Activated CD4-positive, alpha-beta T cell treated with anti-CD3 and anti-CD28 coated beads, Interleukin-2, amount 10 ng/mL, durations not matched to agents 7 days and 5 days (primary cell): Measurements from ENCODE around the gene NBPF1. TPM values are rescaled to one million over a fixed set of nuclear protein-coding genes. Genes with fewer than 3 reads are reported as not detected.
"Not testable (repeated sequence)": the region's sequence is repeated elsewhere in the genome, so short reads cannot be mapped to it uniquely, and the experiment has no call there.

Experiments
- CTCF ChIA-PET: fragments of 350-600 bp; sonication (Branson Sonifier 250); formaldehyde crosslinking; loops from one replicate; lab custom pipeline; 2021; ENCODE audit warnings: antibody characterized with exemption; lab: Charles Lee
- POLR2A ChIA-PET: fragments of 350-600 bp; sonication (Branson Sonifier 250); formaldehyde crosslinking; loops from one replicate; lab custom pipeline; 2021; ENCODE audit warnings: antibody characterized with exemption; lab: Charles Lee
- DNase-seq: peaks from one replicate; pipeline ENCODE4 v3.0.0-alpha.2; 2020
- H3K27ac Mint-ChIP-seq: one replicate; pipeline ENCODE4 v1.8.0; 2021; ENCODE audit warnings: mild to moderate bottlenecking, moderate library complexity, mixed read lengths
- H3K27me3 Mint-ChIP-seq: one replicate; pipeline ENCODE4 v1.8.0; 2021; ENCODE audit warnings: mixed read lengths
- H3K36me3 Mint-ChIP-seq: one replicate; pipeline ENCODE4 v1.8.0; 2021; ENCODE audit warnings: low read depth, mixed read lengths
- H3K4me1 Mint-ChIP-seq: one replicate; pipeline ENCODE4 v1.8.0; 2021; ENCODE audit warnings: mixed read lengths
- H3K4me3 Mint-ChIP-seq: one replicate; pipeline ENCODE4 v1.8.0; 2021; ENCODE audit warnings: mild to moderate bottlenecking, moderate library complexity, mixed read lengths
- H3K9me3 Mint-ChIP-seq: one replicate; pipeline ENCODE4 v1.8.0; 2021; ENCODE audit warnings: mixed read lengths
- total RNA-seq, 2 experiments: library from RNA; stranded (reverse); gene quantifications; one replicate each; pipeline ENCODE4 v1.2.3, GENCODE V29; 2021

Gene NBPF1
- total RNA-seq, 2 experiments from 2014 or later, result 6.7 to 7.7 TPM

- POLR2A ChIA-PET, H3K27ac Mint-ChIP-seq, H3K4me3 Mint-ChIP-seq, H3K9me3 Mint-ChIP-seq, H3K27me3 Mint-ChIP-seq, H3K4me1 Mint-ChIP-seq: not testable (repeated sequence)
- CTCF ChIA-PET, result interaction anchor here (1.6 to 2.2 kb wide), 2 partner anchors 12 kb away, joined by 4 to 6 read pairs; no protein-coding TSS in a partner anchor
- DNase-seq, result peak; percentile 6
- H3K36me3 Mint-ChIP-seq, result peaks cover 22% of the 10 kb centered on the region
Observed at GRCh38 chr1:16636551-16637195, 23.3 kb upstream of the NBPF1 start.

DNA sequence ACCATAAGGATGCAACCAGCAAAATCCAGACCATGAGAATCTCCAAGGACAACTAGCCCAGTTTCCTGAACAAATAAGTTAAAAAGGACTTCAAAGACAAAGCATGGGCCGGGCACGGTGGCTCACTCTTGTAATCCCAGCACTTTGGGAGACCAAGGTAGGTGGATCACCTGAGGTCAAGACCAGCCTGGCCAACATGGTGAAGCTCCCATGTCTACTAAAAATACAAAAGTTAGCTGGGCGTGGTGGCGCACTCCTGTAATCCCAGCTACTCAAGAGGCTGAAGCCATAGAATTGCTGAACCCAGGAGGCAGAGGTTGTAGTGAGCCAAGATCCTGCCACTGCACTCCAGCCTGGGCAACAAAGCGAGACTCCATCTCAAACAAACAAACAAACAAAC is 22.6 kb upstream of the NBPF1 start:
- CTCF ChIA-PET, result interaction anchor here (0.7 to 1.6 kb wide), 5 partner anchors 10 to 69 kb away, joined by 3 to 4 read pairs (median 3); no protein-coding TSS in a partner anchor
- H3K27ac Mint-ChIP-seq, POLR2A ChIA-PET: not testable (repeated sequence)

GRCh38 chr1:16633540-16634282 is 20.3 kb upstream of the NBPF1 start:
- DNase-seq, result peak; percentile 6
- CTCF ChIA-PET, result interaction anchor here (0.9 to 1.5 kb wide), 3 partner anchors 9 to 11 kb away, joined by 3 to 4 read pairs (median 3); no protein-coding TSS in a partner anchor
- H3K27ac Mint-ChIP-seq, H3K4me3 Mint-ChIP-seq, H3K9me3 Mint-ChIP-seq, H3K4me1 Mint-ChIP-seq, POLR2A ChIA-PET, H3K27me3 Mint-ChIP-seq: not testable (repeated sequence)
- peaks cover 40% of the 10 kb centered on the region for H3K36me3 Mint-ChIP-seq

More for the DNA sequence above, 22.6 kb upstream of the NBPF1 start:
- peak; percentile 7 for DNase-seq
- not testable (repeated sequence) for H3K9me3 Mint-ChIP-seq, H3K4me1 Mint-ChIP-seq, H3K4me3 Mint-ChIP-seq, H3K27me3 Mint-ChIP-seq
- H3K36me3 Mint-ChIP-seq, result peaks cover 25% of the 10 kb centered on the region

- POLR2A ChIA-PET, H3K27ac Mint-ChIP-seq, H3K4me3 Mint-ChIP-seq, H3K9me3 Mint-ChIP-seq, H3K4me1 Mint-ChIP-seq, H3K27me3 Mint-ChIP-seq: not testable (repeated sequence)
- CTCF ChIA-PET, result interaction anchor here (0.9 to 1.5 kb wide), 2 partner anchors 8 to 30 kb away, joined by 3 to 4 read pairs; no protein-coding TSS in a partner anchor
- peak; percentile 8 for DNase-seq
- H3K36me3 Mint-ChIP-seq, result peaks cover 53% of the 10 kb centered on the region
Observed at GRCh38 chr1:16632044-16632850, 18.9 kb upstream of the NBPF1 start.

GRCh38 chr1:16631248-16632043 is 18.1 kb upstream of the NBPF1 start:
- ChIA-PET POLR2A (no interaction called here), CTCF (interaction anchor here (0.8 to 1.6 kb wide), 2 partner anchors 9 to 27 kb away, joined by 3 to 5 read pairs; no protein-coding TSS in a partner anchor)
- DNase-seq, result peak; percentile 17
- peaks cover 56% of the 10 kb centered on the region for H3K36me3 Mint-ChIP-seq
- peaks cover 4% of the 10 kb centered on the region for H3K4me1 Mint-ChIP-seq
- no peaks in the 10 kb centered on the region for H3K9me3 Mint-ChIP-seq
- no peak overlapping the region for H3K27ac Mint-ChIP-seq
- no peak overlapping the region for H3K4me3 Mint-ChIP-seq
- H3K27me3 Mint-ChIP-seq, result no peaks in the 10 kb centered on the region

DNA sequence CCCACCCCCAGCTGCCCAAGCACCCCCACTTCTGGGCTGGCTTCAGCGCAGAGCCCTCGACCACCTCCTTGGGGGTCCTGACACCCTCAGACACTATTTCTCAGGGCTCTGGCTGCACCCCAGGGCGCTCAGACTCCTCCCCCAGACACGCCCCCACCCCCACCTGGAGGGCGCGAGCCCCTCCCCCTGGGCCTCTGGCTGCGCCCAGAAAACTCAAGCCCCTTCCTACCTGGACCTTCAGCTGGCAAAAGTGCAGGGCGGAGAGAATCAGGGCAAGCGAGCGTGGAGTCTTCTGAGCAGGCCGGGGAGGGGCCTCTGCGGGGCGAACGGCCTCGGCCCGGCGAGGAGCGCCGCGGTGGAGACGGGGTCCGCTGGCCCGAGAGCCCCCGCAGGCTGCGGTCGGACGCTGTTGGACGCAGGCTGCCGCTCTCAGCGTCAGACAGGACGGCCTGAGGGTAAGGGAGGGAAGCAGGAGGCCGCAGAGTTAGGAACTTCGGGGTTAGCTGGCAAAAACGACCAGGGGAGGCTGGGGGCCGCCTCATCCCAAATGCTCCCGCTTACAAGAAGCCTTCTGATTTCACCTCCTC is 17.4 kb upstream of the NBPF1 start:
- peaks cover 62% of the 10 kb centered on the region for H3K36me3 Mint-ChIP-seq
- no peaks in the 10 kb centered on the region for H3K9me3 Mint-ChIP-seq
- no peak overlapping the region for H3K27ac Mint-ChIP-seq
- H3K4me1 Mint-ChIP-seq, result peaks cover 4% of the 10 kb centered on the region
- ChIA-PET POLR2A (no interaction called here), CTCF (interaction anchor here (0.6 to 1.6 kb wide), 3 partner anchors 10 to 1512 kb away, joined by 3 to 5 read pairs (median 4); no protein-coding TSS in a partner anchor)
- peak; percentile 10 for DNase-seq
- H3K27me3 Mint-ChIP-seq, result no peaks in the 10 kb centered on the region
- no peak overlapping the region for H3K4me3 Mint-ChIP-seq

GRCh38 chr1:16629916-16630530 is 16.7 kb upstream of the NBPF1 start:
- not testable (repeated sequence) for H3K4me3 Mint-ChIP-seq, H3K4me1 Mint-ChIP-seq, H3K27me3 Mint-ChIP-seq, H3K27ac Mint-ChIP-seq, H3K9me3 Mint-ChIP-seq, DNase-seq
- ChIA-PET CTCF (interaction anchor here (0.6 to 1.6 kb wide), 3 partner anchors 9 to 1511 kb away, joined by 4 to 5 read pairs (median 4); no protein-coding TSS in a partner anchor), POLR2A (interaction anchor here (0.6 kb wide), 1 partner anchor 1887 kb away, joined by 3 read pairs; no protein-coding TSS in a partner anchor)
- H3K36me3 Mint-ChIP-seq, result peaks cover 62% of the 10 kb centered on the region

GRCh38 chr1:16628361-16629111 is 15.2 kb upstream of the NBPF1 start:
- no peak overlapping the region for H3K27ac Mint-ChIP-seq

GRCh38 chr1:16626409-16626983 is 13.1 kb upstream of the NBPF1 start:
- H3K4me3 Mint-ChIP-seq, H3K27ac Mint-ChIP-seq, H3K27me3 Mint-ChIP-seq, H3K9me3 Mint-ChIP-seq, H3K4me1 Mint-ChIP-seq, DNase-seq: not testable (repeated sequence)
- ChIA-PET POLR2A (interaction anchor here (0.7 kb wide), 1 partner anchor 14 kb away, joined by 3 read pairs; no protein-coding TSS in a partner anchor), CTCF (interaction anchor here (0.6 to 2.8 kb wide), 6 partner anchors 11 to 315 kb away, joined by 3 to 33 read pairs (median 3); partner anchors contain the start of gene NBPF1)
- H3K36me3 Mint-ChIP-seq, result peaks cover 40% of the 10 kb centered on the region

More at GRCh38 chr1:16628361-16629111, 15.2 kb upstream of the NBPF1 start:
- CTCF ChIA-PET, result interaction anchor here (1.1 to 1.5 kb wide), 2 partner anchors 8 to 12 kb away, joined by 4 read pairs; no protein-coding TSS in a partner anchor
- Mint-ChIP-seq H3K9me3 (no peaks in the 10 kb centered on the region), H3K4me1 (peaks cover 4% of the 10 kb centered on the region), H3K27me3 (no peaks in the 10 kb centered on the region), H3K36me3 (peaks cover 55% of the 10 kb centered on the region), H3K4me3 (no peak overlapping the region)
- no peak for DNase-seq
- POLR2A ChIA-PET, result no interaction called here
